Measurements from ENCODE around the gene TMEM44. TPM values are rescaled to one million over a fixed set of nuclear protein-coding genes. Genes with fewer than 3 reads are reported as not detected.
"Not testable (repeated sequence)": the region's sequence is repeated elsewhere in the genome, so short reads cannot be mapped to it uniquely, and the experiment has no call there.

TMEM44 gene
- total RNA-seq, 1 donor from 2014 or later = 44.4 TPM

GRCh38 chr3:194642769-194643168, 9.6 kb upstream of the TMEM44 start:
- DNase-seq (ENCODE audit: low read depth, low spot score) = no peak

- DNase-seq (ENCODE audit: low read depth, low spot score) = no peak
These were observed 7.6 kb upstream of the TMEM44 start for GRCh38 chr3:194640829-194641228.

GRCh38 chr3:194638991-194639605, 5.9 kb upstream of the TMEM44 start:
- DNase-seq (ENCODE audit: low read depth, low spot score) = no peak

- no peak for DNase-seq (ENCODE audit: low read depth, low spot score)
These were observed 4.6 kb upstream of the TMEM44 start for GRCh38 chr3:194637541-194638400.

GRCh38 chr3:194637066-194637465, 3.8 kb upstream of the TMEM44 start:
- DNase-seq (ENCODE audit: low read depth, low spot score) = no peak

- no peak for DNase-seq (ENCODE audit: low read depth, low spot score)
These were observed 340 bp downstream of the TMEM44 start for GRCh38 chr3:194632809-194633348.

- no peak for DNase-seq (ENCODE audit: low read depth, low spot score)
These were observed 902 bp downstream of the TMEM44 start for GRCh38 chr3:194632226-194632808.

GRCh38 chr3:194631696-194632095, 1.5 kb downstream of the TMEM44 start:
- DNase-seq (ENCODE audit: low read depth, low spot score) = no peak

- DNase-seq (ENCODE audit: low read depth, low spot score) = not testable (repeated sequence)
These were observed 2.5 kb downstream of the TMEM44 start for GRCh38 chr3:194630681-194631080.

- no peak for DNase-seq (ENCODE audit: low read depth, low spot score)
These were observed 8.3 kb downstream of the TMEM44 start for GRCh38 chr3:194624956-194625355.

GRCh38 chr3:194623449-194624290, 9.5 kb downstream of the TMEM44 start:
- no peak for DNase-seq (ENCODE audit: low read depth, low spot score)

- DNase-seq (ENCODE audit: low read depth, low spot score) = no peak
These were observed 10.4 kb downstream of the TMEM44 start for GRCh38 chr3:194622621-194623340.

- no peak for DNase-seq (ENCODE audit: low read depth, low spot score)
These were observed 11.3 kb downstream of the TMEM44 start for GRCh38 chr3:194621947-194622346.

GRCh38 chr3:194620196-194620595, 13.0 kb downstream of the TMEM44 start:
- no peak for DNase-seq (ENCODE audit: low read depth, low spot score)

GRCh38 chr3:194619741-194620140, 13.5 kb downstream of the TMEM44 start:
- no peak for DNase-seq (ENCODE audit: low read depth, low spot score)

- DNase-seq (ENCODE audit: low read depth, low spot score) = no peak
These were observed 14.2 kb downstream of the TMEM44 start for GRCh38 chr3:194618858-194619608.

GRCh38 chr3:194617827-194618226, 15.4 kb downstream of the TMEM44 start:
- DNase-seq (ENCODE audit: low read depth, low spot score) = no peak

- no peak for DNase-seq (ENCODE audit: low read depth, low spot score)
These were observed 16.0 kb downstream of the TMEM44 start for GRCh38 chr3:194617143-194617671.

- no peak for DNase-seq (ENCODE audit: low read depth, low spot score)
These were observed 18.0 kb downstream of the TMEM44 start for GRCh38 chr3:194615226-194615625.

GRCh38 chr3:194612221-194612620, 21.0 kb downstream of the TMEM44 start:
- no peak for DNase-seq (ENCODE audit: low read depth, low spot score)

All from pulmonary artery endothelial cell (primary cell).